GM23248 (cell line): ENCODE data around the gene CLIC5. TPM values are rescaled to one million over a fixed set of nuclear protein-coding genes. Genes with fewer than 3 reads are reported as not detected.

Experiments used
- DNase-seq: peaks from one replicate; pipeline ENCODE4 v3.0.0-alpha.2; 2015
- H2AFZ ChIP-seq: fragments of 200-600 bp; sonication (generic); 2 replicates; pipeline ENCODE4 v1.6.1; 2016; ENCODE audit warnings: antibody characterized with exemption
- H3F3A ChIP-seq: fragments of 200-600 bp; sonication (generic); 2 replicates; pipeline ENCODE4 v1.6.1; 2016; ENCODE audit warnings: mild to moderate bottlenecking, antibody characterized with exemption, mixed run types; ENCODE audit not compliant: insufficient read depth
- H3K27ac ChIP-seq: fragments of 200-600 bp; sonication (generic); 2 replicates; pipeline ENCODE4 v1.5.1; 2016; ENCODE audit warnings: mild to moderate bottlenecking
- H3K27me3 ChIP-seq: fragments of 200-600 bp; sonication (generic); replicated peaks from 2 replicates; pipeline ENCODE4 v1.6.1; 2016; ENCODE audit warnings: mild to moderate bottlenecking; ENCODE audit not compliant: insufficient read depth
- H3K36me3 ChIP-seq: fragments of 200-600 bp; sonication (generic); 2 replicates; pipeline ENCODE4 v1.6.1; 2016; ENCODE audit warnings: low read depth, mild to moderate bottlenecking
- H3K4me1 ChIP-seq: fragments of 200-600 bp; sonication (generic); 2 replicates; pipeline ENCODE4 v1.6.1; 2016; ENCODE audit warnings: mild to moderate bottlenecking; ENCODE audit not compliant: insufficient read depth
- H3K4me2 ChIP-seq: fragments of 200-600 bp; sonication (generic); one replicate; pipeline ENCODE4 v1.6.1; 2016; ENCODE audit warnings: mild to moderate bottlenecking; ENCODE audit not compliant: unreplicated experiment
- H3K4me3 ChIP-seq: fragments of 200-600 bp; sonication (generic); 2 replicates; pipeline ENCODE4 v1.5.1; 2016; ENCODE audit warnings: mild to moderate bottlenecking
- H3K79me2 ChIP-seq: fragments of 200-600 bp; sonication (generic); 2 replicates; pipeline ENCODE4 v1.6.1; 2016; ENCODE audit warnings: mild to moderate bottlenecking; ENCODE audit not compliant: insufficient read depth
- H3K9ac ChIP-seq: fragments of 200-600 bp; sonication (generic); 2 replicates; pipeline ENCODE4 v1.6.1; 2016; ENCODE audit warnings: mild to moderate bottlenecking
- H3K9me2 ChIP-seq: fragments of 200-600 bp; sonication (generic); 2 replicates; pipeline ENCODE4 v1.6.1; 2016; ENCODE audit warnings: mixed run types, mild to moderate bottlenecking, moderate library complexity; ENCODE audit not compliant: insufficient read depth
- H3K9me3 ChIP-seq: fragments of 200-600 bp; sonication (generic); one replicate; pipeline ENCODE4 v1.6.1; 2017; ENCODE audit warnings: low read depth
- H4K20me1 ChIP-seq: fragments of 200-600 bp; sonication (generic); 2 replicates; pipeline ENCODE4 v1.6.0; 2016; ENCODE audit not compliant: insufficient read depth
- EZH2 ChIP-seq: fragments of 200-600 bp; sonication (generic); IDR thresholded peaks from 2 replicates; pipeline ENCODE4 v1.6.1; 2018; ENCODE audit warnings: antibody characterized with exemption, mild to moderate bottlenecking; ENCODE audit not compliant: insufficient read depth, poor library complexity, severe bottlenecking
- EZH2phosphoT487 ChIP-seq: fragments of 200-600 bp; sonication (generic); IDR thresholded peaks from 2 replicates; pipeline ENCODE4 v1.6.1; 2018; ENCODE audit warnings: antibody characterized with exemption, moderate library complexity, mild to moderate bottlenecking, low read depth; ENCODE audit not compliant: insufficient read depth
- WGBS, 2 experiments: methylation state at CpG; one replicate each; pipeline ENCODE4 v1.1.6; 2015 to 2017; ENCODE audit warnings: low lambda C conversion rate in 2 of 2, low coverage in 1 of 2; ENCODE audit errors: missing lambda C conversion rate in 2 of 2; 5-methylcytosine and 5-hydroxymethylcytosine counted together
- in situ Hi-C: fragments of 300-500 bp; cut with MboI; formaldehyde crosslinking; loops from 2 replicates; pipeline ENCODE4 v1.15.0; 2020
- polyA plus RNA-seq: library from polyadenylated mRNA; unstranded; fragments of >200 nt; fragmentation: Nextera tagmentation; extraction: Ambion mirVana; gene quantifications from 2 replicates; pipeline ENCODE4 v1.2.1, GENCODE V29; 2016
- total RNA-seq: library from RNA; depleted of rRNA; stranded (reverse); fragments of >200 nt; shearing (Covaris generic); gene quantifications from 2 replicates; pipeline ENCODE4 v1.2.3, GENCODE V29; 2014

The CLIC5 gene
- total and polyA plus RNA-seq, 2 experiments from 2014 or later = not detected

- H3K9me2 ChIP-seq = no peaks in the 10 kb centered on the region; the same call in 1 of the 2 replicates
- no peak overlapping the region for H3K4me2 ChIP-seq
- no peak overlapping the region for H3K9ac ChIP-seq
- no peak overlapping the region for H2AFZ ChIP-seq
- no peak for TF ChIP-seq EZH2phosphoT487
- TF ChIP-seq EZH2 = no peak
- H3K9me3 ChIP-seq = no peaks in the 10 kb centered on the region
- 75 to 86% methylated on average over 2 of the region's 2 CpGs for WGBS, 2 experiments
- peaks cover 14% of the 10 kb centered on the region for H3F3A ChIP-seq
- peaks cover 10% of the 10 kb centered on the region for H3K4me1 ChIP-seq
- no peak overlapping the region for H3K27ac ChIP-seq
- H3K27me3 ChIP-seq = no peaks in the 10 kb centered on the region; the same call in 1 of the 2 replicates
- in situ Hi-C loops = no loop called here
- no peak for DNase-seq
- no peaks in the 10 kb centered on the region for H3K79me2 ChIP-seq
- no peaks in the 10 kb centered on the region for H3K36me3 ChIP-seq
- no peak overlapping the region for H3K4me3 ChIP-seq
- H4K20me1 ChIP-seq = no peaks in the 10 kb centered on the region
Observed at GRCh38 chr6:45892196-45892595, 123.5 kb downstream of the CLIC5 start.

GRCh38 chr6:45886776-45887175, 128.9 kb downstream of the CLIC5 start:
- Histone ChIP-seq H4K20me1 (no peaks in the 10 kb centered on the region), H3K36me3 (no peaks in the 10 kb centered on the region), H3K9me2 (no peaks in the 10 kb centered on the region; the same call in 1 of the 2 replicates), H3K4me3 (no peak overlapping the region), H3K4me2 (no peak overlapping the region), H3K9ac (no peak overlapping the region), H3K9me3 (no peaks in the 10 kb centered on the region), H3K4me1 (no peaks in the 10 kb centered on the region), H2AFZ (no peak overlapping the region), H3K27me3 (no peaks in the 10 kb centered on the region; the same call in 1 of the 2 replicates), H3K79me2 (no peaks in the 10 kb centered on the region), H3K27ac (no peak overlapping the region), H3F3A (no peaks in the 10 kb centered on the region)
- in situ Hi-C loops = no loop called here
- DNase-seq = no peak
- 45 to 47% methylated on average over 2 of the region's 2 CpGs for WGBS, 2 experiments
- TF ChIP-seq EZH2phosphoT487 (no peak), EZH2 (no peak)

- Histone ChIP-seq H3K9me3 (no peaks in the 10 kb centered on the region), H3K79me2 (no peaks in the 10 kb centered on the region), H3K27ac (no peak overlapping the region), H3K9ac (no peak overlapping the region), H3K36me3 (no peaks in the 10 kb centered on the region), H3K27me3 (no peaks in the 10 kb centered on the region; the same call in 1 of the 2 replicates), H3K4me2 (no peak overlapping the region), H3K4me1 (peaks cover 13% of the 10 kb centered on the region; the same call in 1 of the 2 replicates), H4K20me1 (no peaks in the 10 kb centered on the region), H3K4me3 (no peak overlapping the region), H3F3A (no peaks in the 10 kb centered on the region), H2AFZ (no peak overlapping the region), H3K9me2 (no peaks in the 10 kb centered on the region)
- DNase-seq = no peak
- WGBS, 2 experiments = 79 to 88% methylated on average over 4 of the region's 4 CpGs
- TF ChIP-seq EZH2 (no peak), EZH2phosphoT487 (no peak)
- in situ Hi-C loops = no loop called here
Observed at GRCh38 chr6:45884336-45884735, 131.3 kb downstream of the CLIC5 start.

GRCh38 chr6:45882671-45883070, 133.0 kb downstream of the CLIC5 start:
- no peak overlapping the region for H3K4me3 ChIP-seq
- no peak overlapping the region for H3K4me2 ChIP-seq
- no peaks in the 10 kb centered on the region for H3K9me3 ChIP-seq
- no peaks in the 10 kb centered on the region for H3K36me3 ChIP-seq
- no peak overlapping the region for H2AFZ ChIP-seq
- H4K20me1 ChIP-seq = no peaks in the 10 kb centered on the region
- no peaks in the 10 kb centered on the region for H3K79me2 ChIP-seq
- H3K27ac ChIP-seq = no peak overlapping the region
- H3K9ac ChIP-seq = no peak overlapping the region
- TF ChIP-seq EZH2phosphoT487 = no peak
- TF ChIP-seq EZH2 = no peak
- H3F3A ChIP-seq = no peaks in the 10 kb centered on the region
- no peaks in the 10 kb centered on the region; the same call in 1 of the 2 replicates for H3K27me3 ChIP-seq
- H3K4me1 ChIP-seq = peaks cover 13% of the 10 kb centered on the region; the same call in 1 of the 2 replicates
- DNase-seq = no peak
- H3K9me2 ChIP-seq = no peaks in the 10 kb centered on the region
- WGBS, 2 experiments = 86 to 92% methylated on average over 2 of the region's 2 CpGs
- in situ Hi-C loops = no loop called here
